Fibroblast of the aortic adventitia (primary cell): ENCODE measurements around the gene L1CAM. TPM values are rescaled to one million over a fixed set of nuclear protein-coding genes. Genes with fewer than 3 reads are reported as not detected.

Experiments used
- DNase-seq: peaks from one replicate; pipeline ENCODE4 v3.0.0-alpha.2; 2010; ENCODE audit warnings: low read depth
- H3K4me3 ChIP-seq: 2 replicates; pipeline ENCODE4 v1.5.1; 2011; ENCODE audit warnings: low read depth, mild to moderate bottlenecking, control low read depth, low read length, moderate library complexity
- total RNA-seq: library from RNA; depleted of rRNA; stranded (reverse); fragments of >200 nt; gene quantifications from 2 replicates; pipeline ENCODE4 v1.2.3, GENCODE V29; 2012; ENCODE audit warnings: low replicate concordance
- TF ChIP-seq, protein P1 (sequence below): IDR thresholded peaks from 2 replicates; pipeline ENCODE4 v1.5.1; 2011; ENCODE audit warnings: mild to moderate bottlenecking, low read length, control low read depth, inconsistent platforms; ENCODE audit not compliant: insufficient read depth

L1CAM gene
- total RNA-seq, 1 donor: 0.36 TPM

DNA sequence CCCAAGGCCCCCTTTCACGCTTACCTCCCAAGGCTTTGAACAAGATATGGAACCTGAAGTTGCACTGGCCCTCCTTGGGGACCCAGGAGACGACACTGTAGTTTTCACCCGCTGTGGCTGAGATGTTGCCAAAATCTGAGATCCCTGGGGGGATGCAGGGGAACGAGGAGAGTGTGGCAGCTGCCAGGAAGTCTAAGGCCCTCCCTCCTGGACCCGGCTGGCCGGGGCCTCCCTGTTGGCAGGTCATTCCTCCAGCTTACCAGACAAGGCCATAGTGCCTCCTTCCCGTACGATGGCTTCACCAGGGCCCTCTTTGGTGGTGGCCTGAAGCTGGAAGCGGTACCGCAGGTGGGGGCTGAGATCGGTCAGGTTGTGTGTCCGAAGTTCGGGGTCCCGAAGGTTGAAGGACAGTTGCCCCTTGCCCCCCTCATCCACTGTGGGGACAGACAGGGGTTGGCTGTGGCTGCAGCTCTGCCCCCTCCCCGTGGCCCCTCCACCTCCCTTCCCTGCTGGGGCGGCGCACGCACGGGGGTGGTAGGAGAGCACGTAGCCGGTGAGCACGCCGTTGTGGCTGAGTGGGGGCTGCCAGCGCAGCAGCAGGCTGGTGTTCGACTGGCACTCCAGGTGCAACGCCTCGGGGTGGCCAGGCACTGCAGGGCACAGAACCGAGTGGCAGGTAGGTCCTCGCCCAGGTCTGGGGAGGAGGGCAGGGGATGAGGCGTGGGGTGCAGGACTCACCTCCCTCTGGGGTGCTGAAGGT is 21.2 kb downstream of the L1CAM start:
- no peak for DNase-seq
- no peak overlapping the region for H3K4me3 ChIP-seq
- TF ChIP-seq, protein P1, sequence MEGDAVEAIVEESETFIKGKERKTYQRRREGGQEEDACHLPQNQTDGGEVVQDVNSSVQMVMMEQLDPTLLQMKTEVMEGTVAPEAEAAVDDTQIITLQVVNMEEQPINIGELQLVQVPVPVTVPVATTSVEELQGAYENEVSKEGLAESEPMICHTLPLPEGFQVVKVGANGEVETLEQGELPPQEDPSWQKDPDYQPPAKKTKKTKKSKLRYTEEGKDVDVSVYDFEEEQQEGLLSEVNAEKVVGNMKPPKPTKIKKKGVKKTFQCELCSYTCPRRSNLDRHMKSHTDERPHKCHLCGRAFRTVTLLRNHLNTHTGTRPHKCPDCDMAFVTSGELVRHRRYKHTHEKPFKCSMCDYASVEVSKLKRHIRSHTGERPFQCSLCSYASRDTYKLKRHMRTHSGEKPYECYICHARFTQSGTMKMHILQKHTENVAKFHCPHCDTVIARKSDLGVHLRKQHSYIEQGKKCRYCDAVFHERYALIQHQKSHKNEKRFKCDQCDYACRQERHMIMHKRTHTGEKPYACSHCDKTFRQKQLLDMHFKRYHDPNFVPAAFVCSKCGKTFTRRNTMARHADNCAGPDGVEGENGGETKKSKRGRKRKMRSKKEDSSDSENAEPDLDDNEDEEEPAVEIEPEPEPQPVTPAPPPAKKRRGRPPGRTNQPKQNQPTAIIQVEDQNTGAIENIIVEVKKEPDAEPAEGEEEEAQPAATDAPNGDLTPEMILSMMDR: no peak

GRCh38 chrX:153864101-153864500 is 21.9 kb downstream of the L1CAM start:
- TF ChIP-seq, protein P1: no peak
- DNase-seq: no peak

DNA sequence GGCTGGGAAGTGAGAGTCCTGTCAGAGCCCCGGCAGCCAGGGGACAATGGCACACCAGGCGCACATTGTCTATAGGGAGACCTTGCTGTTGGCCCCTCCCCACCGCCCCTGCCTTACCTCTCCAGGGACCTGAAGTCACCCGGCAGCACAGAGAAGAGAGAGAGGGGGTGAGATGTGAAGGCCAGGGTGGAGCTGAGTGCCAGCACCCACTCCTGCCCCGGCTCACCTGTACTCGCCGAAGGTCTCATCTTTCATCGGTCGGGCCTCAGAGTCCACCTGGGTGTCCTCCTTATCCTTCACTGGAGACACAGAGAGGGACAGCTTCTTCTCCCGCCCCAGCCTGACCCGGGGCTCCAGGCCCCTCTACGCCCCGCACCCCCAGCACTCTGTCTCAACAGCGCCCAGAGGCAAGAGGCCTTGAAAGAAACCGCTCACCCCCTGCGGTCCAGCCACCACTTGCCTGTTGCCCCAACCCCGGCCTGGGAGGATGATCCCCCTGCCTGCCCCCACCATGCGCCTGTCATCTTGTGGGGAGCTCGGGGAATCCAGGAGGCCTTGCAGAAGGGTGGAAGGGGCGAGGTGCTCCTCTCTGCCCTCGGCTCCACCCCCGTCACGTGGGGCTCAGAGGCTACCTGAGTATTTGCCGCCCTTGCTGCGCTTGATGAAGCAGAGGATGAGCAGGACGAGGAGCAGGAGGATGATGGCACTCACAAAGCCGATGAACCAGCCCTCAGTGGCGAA is 22.6 kb downstream of the L1CAM start:
- DNase-seq: no peak

More at GRCh38 chrX:153864101-153864500, 21.9 kb downstream of the L1CAM start:
- no peak overlapping the region for H3K4me3 ChIP-seq

GRCh38 chrX:153862369-153863250 is 23.4 kb downstream of the L1CAM start:
- TF ChIP-seq, protein P1: no peak
- no peak overlapping the region for H3K4me3 ChIP-seq

More for the DNA sequence above, 22.6 kb downstream of the L1CAM start:
- TF ChIP-seq, protein P1: no peak
- H3K4me3 ChIP-seq: no peak overlapping the region

DNA sequence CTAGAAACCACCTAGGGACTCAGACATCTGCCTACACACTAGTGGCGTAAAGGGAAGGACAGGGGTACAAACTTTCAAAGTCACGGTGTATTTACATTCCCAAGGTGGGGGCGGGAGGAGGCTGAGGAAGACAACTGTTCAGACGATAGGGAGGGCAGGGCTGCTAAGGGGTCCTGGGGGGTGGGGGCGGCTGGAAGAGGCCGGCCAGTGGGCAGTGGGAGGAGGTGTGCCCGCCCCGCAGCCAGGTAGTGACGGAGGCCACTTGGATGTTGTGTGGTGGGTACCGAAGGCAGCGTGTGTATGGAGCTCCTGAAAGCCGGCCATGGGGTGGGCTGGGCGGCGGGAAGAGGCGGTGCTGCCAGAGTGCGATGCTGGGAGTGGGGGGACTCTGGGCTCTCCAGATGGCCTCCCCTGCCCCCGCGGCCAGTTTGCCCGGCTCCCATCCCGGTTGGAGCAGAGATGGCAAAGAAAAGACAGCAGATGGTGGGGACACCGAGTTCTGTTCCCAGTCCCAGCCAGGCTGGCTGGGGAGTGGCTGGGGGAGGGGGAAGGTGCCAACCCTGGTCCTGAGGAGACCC is 24.2 kb downstream of the L1CAM start:
- TF ChIP-seq, protein P1: no peak
- no peak overlapping the region for H3K4me3 ChIP-seq
- no peak for DNase-seq

More at GRCh38 chrX:153862369-153863250, 23.4 kb downstream of the L1CAM start:
- no peak for DNase-seq

- no peak for DNase-seq
These were observed 24.8 kb downstream of the L1CAM start for GRCh38 chrX:153861151-153861550.

More at GRCh38 chrX:153861151-153861550, 24.8 kb downstream of the L1CAM start:
- no peak overlapping the region for H3K4me3 ChIP-seq
- TF ChIP-seq, protein P1: no peak
